Stimulated activated CD4-positive, alpha-beta T cell treated with anti-CD3 and anti-CD28 coated beads, TNF-alpha, amount 100 ng/mL, for 4 hours (primary cell): ENCODE results near the gene NEK4.
"Not testable (repeated sequence)": the region's sequence is repeated elsewhere in the genome, so short reads cannot be mapped to it uniquely, and the experiment has no call there.

Experiments used
- DNase-seq, 3 experiments: peaks; one replicate each; pipeline ENCODE4 v3.0.0-alpha.2; 2020; ENCODE audit warnings: low read depth in 3 of 3

Gene NEK4

DNA sequence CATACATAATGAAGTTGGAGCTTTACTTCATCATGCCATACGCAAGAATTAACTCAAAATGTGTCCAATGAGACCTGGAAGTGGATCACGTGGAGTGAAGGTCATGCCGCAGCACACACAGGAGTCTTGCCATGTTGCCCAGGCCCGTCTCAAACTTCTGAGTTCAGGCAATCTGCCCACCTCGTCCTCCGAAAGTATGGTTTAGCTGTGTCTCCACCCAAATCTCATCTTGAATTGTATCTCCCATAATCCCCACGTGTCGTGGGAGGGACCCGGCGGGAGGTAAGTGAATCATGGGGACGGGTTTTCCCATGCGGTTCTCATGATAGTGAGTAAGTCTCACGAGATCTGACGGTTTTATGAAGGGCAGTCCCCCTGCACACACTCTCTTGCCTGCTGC, 39.1 kb downstream of the NEK4 start:
- DNase-seq = no peak

DNA sequence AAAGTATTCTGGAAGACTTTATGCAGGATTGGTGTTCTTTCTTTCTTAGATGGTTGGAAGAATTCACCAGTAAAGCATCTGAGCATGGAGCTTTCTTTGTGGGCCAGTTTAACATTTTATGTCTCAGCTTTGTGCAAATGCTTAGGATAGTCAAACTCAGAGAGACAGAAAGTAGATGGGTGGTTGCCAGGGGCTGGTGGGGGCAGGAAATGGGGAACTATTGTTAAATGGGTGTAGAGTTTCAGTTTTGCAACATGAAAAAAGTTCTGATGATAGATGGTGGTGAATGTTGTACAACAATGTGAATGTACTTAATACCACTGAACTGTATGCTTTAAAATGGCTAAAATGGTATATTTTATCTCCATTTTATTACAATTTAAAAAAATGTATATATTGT, 40.1 kb downstream of the NEK4 start:
- DNase-seq = no peak

DNA sequence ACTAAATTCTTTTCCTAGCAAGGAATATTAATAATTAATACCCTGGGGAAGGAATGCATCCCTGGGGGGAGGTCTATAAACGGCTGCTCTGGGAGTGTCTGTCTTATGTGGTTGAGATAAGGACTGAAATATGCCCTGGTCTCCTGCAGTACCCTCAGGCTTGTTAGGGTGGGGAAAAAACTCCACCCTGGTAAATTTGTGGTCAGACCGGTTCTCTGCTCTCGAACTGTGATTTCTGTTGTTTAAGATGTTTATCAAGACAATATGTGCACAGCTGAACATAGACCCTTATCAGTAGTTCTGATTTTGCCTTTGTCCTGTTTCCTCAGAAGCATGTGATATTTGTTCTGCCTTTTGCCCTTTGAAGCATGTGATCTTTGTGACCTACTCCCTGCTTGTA, 42.0 kb downstream of the NEK4 start:
- DNase-seq = not testable (repeated sequence)

DNA sequence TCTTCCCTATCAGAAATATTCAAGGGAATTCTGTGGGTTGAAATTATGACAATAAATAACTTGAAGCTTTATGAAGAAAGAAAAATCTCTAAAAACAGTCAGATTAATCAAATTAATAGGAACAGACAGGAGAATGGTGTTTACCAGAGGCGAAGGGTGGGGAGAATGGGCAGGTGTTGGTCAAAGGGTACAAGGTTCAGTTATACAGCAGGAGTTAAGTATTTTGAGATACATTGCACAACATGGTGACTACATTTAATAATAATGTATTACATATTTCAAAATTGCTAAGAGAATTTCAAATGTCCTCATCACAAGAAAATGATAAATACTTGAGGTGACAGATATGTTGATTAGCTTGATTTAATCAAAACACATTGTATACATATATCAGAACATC, 46.2 kb downstream of the NEK4 start:
- DNase-seq = no peak

DNA sequence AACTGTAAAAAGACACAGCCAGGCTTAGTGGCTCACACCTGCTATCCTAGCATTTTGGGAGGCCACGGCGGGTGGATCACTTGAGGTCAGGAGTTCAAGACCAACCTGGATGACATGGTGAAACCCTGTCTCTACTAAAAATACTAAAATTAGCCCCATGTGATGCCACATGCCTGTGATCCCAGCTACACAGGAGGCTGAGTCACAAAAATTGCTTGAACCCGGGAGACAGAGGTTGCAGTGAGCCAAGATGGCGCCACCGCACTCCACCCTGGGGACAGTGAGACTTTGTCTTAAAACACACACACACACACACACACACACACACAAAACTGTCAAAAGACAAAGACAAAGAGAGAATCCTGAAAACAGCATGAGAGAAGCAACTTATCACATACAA, 46.8 kb downstream of the NEK4 start:
- no peak for DNase-seq

DNA sequence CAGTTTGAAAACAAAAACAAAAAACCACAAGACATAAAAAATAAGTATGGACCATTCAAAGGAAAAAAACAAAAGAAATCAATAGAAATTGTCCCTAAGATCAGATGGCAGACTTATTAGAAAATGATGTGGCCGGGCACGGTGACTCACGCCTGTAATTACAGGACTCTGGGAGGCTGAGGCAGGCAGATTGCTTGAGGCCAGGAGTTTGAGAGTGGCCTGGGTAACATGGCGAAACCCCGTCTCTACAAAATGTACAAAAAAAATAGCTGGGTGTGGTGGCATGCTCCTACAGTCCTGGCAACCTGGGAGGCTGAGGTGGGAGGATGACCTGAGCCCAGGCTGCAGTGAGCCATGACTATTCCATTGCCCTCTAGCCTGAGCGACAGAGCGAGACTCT, 48.2 kb downstream of the NEK4 start:
- DNase-seq = no peak

DNA sequence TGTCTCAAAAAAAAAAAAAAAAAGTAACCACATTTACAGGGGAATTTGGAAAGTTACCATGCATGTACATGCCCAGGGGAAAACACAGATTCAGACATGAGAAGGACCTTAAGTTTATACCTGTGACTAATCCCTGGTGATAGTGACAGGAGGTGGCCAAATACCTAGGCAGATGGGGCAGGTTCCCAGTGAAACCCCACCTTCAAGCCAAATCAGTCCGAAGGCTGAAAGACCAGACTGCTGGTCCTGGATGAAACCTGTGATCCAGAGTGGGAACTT, 49.1 kb downstream of the NEK4 start:
- no peak for DNase-seq

DNA sequence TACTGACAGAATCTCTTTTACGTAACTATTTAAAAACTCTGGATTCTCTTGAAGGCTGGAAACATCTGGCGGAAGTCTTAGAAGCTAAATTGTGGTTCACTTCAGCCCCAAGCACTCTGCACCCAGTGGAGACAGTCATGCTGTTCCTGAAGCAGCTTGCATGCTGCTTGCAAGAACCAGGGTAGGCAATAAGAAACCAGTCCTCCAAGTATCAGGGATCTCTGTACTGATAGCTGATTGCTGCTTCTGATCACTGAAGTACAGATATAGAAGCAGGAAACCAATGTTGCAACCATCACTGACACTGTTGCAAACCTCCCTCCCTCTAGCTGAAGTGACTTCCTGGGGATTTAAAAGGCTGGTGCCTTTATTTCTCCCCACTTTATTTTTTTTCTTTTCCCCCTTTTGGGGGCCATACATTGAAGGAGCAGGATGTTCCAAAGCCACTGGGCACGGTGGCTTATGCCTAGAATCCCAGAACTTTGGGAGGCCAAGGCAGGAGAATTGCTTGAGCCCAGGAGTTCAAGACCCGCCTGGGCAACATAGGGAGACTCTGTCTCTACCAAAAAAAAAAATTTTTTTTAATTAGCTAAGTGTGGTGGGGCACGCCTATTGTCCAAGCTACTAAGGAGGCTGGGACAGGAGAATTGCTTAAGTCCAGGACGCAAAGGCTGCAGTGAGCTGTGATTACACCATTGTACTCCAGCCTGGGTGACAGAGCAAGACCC, 49.6 kb downstream of the NEK4 start:
- DNase-seq = no peak

DNA sequence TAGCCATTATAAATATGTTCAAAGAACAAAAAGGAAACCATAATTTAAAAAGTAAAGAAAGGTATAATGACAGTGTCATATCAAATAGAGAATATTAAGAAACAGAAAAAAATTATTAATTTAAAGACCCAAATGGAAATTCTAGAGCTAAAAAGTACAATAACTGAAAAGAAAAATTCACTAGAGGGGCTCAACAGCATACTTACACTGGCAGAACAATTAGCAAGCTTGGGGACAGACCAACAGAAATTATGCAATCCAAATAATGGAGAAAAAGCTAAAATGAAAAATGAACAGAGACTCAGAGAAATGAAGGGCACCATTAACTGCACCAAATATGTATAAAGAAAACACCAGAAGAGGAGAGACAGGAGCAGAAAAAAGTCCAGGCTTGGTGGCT, 51.1 kb downstream of the NEK4 start:
- no peak for DNase-seq

DNA sequence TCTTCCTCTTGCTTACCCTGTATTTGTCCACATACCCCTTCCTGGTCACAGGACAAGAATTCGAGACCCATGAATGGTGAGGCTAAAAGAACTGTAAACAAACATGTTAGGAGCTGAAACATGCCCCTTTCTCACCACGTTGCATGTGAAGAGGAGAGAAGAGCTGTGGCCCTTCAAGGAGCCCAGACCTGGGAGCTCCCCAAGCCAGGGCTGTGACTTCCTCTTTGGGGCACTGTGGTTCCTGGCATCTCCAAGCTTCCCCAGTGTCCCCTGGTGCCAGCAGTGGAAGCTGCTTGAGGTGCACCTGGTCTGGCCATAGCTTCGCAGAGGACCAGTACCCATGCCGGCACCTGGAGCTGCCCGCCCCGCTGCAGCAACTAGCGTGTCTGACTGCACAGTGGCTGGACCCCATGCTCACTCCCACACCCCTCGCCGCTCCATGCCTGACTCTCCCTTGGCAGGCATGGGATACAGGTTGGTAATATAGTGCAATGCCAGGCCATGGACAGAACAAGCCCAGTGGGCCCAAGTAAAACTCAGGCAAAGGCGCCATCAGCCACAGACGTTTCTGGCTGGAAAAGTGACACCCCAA, 54.9 kb downstream of the NEK4 start:
- no peak for DNase-seq

DNA sequence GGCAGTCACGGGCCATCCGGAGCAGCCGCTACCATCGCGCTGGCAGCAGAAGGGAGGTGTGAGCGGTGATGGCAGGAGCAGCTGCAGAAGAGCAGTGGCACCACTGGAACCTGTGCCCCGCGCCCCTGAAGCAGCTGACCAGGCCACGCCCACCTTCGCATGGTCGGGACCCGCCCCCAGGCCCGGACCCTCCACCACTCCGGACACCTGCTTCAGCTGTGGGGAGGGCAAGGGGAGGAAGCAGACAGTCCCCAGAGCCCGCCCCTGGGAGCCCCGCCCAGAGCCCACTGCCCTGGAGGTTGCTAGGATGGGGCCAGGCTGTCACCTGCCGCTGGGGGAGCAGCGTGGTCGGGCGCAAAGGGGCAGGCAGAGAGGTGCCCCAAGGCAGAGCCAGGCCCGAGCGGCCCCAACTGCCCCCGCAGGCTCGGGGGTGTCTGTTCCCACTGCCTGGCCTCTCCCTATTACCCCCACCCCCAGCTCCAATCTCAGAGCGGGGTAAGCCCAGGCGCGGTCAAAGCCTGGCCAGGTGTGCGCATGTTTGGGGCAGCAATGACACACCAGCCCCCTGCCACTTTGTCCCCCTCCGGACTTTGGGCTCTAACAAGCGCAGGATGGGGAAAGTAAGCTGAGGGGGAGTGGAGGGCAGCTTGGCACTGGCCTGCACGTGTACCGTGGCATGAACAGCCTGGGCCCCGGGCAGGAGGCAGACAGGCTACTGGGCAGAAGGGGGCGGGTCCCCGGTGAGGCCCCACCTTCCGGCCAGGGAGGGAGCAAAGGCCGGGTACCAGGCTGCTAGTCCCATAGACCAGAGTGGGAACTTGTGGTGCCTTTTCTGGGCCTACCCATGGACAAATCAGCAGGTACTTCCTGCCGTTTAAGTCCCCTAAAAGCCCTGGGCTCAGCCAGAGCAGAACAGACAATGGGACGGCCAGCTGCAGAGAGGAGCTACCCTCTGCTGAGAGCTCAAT, 56.1 kb downstream of the NEK4 start:
- DNase-seq = no peak

DNA sequence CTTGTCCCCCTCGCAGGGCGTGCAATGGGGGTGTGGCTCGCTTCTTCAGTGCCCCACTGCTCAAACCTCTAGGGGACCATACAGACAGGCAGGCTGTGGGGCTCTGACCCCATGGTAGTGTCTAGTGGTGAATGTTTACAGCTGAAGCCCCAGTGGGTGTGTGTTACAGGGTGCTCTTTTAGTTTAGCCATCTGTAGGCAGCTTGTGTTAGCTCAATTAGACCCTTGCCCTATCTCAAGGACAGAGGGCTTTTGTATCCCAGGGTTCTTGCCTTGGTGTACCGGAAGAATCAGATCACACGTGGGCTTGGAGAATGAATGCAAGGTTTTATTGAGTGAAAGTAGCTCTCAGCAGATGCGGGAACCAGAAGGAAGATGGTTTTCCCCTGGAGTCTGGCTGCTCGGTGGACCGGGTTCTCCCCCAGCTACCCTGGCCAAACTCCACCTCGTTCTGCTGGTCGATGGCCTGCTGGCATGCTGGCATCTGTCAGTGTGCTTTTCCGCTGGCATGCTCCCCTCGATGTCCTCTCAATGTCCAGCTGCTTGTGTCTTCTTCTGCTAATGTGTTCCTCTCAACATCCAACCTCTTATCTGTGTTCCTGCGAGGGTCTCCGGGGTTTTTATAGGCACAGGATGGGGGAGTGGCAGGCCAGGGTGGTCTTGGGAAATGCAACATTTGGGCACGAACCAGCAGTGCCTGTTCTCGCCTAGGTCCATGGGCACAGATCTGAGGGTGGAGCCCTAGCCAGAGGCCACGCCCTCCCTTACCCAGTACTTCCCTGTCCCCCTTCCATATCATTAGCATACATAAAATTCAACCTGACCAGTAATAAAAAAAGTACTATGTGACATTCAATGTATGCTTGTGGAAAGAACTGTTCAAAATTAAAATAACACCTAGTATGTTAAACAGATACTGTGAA, 58.2 kb downstream of the NEK4 start:
- no peak for DNase-seq

DNA sequence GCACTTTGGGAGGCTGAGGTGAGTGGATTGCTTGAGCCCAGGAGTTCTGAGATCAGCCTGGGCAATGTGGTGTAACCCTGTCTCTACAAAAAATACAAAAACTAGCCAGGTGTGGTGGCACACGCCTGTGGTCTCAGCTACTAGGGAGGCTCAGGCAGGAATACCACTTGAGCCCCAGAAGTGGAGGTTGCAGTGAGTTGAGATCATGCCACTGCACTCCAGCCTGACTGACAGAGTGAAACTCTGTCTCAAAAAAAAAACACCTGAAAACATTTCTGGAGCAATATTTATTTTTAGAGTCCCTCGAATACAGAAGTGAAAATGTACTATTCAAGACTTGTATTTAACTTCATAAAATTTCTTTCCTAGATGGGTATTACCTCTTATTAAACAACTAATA, 60.2 kb downstream of the NEK4 start:
- DNase-seq = no peak

DNA sequence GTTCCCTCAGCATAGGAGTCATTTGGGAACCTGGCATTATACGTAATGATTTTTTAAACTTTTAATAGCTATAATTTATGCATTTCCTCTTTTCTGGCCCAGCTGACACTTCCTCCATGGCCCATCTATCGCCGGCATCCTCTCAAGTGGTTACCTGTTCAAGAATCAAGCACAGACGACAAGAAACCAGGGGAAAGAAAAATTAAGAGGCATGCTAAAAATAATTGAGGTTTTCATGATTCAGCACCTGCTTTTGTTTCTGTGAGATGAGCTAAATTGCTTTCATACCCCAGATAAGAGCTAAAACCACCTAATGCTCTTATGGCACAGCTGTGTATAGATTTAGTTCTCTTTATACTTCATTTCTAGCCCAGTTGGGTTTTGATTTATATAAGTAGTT, 63.2 kb downstream of the NEK4 start:
- DNase-seq = no peak

DNA sequence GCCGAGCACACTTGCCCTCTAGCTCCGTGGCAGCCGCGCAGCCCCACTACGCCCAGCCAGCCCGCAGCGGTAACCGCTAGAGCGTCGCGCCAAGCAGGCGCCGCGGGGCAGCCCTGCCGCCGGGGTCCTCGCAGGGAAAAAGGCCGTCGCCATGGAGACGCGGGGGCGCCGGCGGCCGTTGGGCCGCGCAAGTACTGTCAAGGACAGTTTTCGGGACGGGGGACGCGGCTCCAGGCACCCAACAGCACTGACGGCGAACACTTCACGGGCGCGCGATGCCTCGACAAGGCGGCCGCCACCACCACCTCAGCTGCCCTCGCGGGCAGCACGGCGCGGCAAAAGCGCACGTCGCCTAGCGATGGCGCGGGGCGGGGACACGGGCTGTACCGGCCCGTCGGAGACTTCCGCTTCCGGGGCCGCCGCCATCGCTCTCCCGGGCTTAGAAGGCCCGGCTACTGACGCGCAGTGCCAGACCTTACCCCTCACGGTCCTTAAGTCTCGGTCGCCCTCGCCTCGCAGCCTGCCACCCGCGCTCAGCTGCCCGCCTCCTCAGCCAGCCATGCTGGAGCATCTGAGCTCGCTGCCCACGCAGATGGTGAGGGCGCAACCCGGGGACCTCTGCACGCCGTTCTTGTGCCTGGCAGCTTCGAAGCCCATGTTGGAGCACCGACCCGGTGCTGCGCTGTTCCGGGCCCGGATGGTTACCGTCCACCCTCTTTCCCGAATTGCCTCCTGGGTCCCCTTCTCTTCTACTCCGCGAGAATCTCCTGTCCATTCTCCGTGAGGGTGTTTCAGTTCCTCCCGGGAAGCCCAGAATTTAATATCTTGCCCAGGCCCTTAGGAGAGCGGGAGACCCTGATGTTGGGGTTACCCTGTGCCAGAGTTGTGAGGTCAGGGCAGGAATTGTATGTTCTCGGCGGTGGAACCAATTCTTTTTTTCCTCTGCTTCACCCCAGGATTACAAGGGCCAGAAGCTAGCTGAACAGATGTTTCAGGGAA, 64.8 kb downstream of the NEK4 start, which contains the start of the genes GLT8D1 and SPCS1:
Gene GLT8D1 (minus strand): TSS at position 104 of the 999 bp plus-strand sequence. CDS start 5,331 bp downstream, outside the sequence.
Gene SPCS1 (plus strand): TSS at position 419 of the 999 bp plus-strand sequence. CDS start 141 bp downstream, at position 560.
- peak; percentile 66 to 78 (median 73) for DNase-seq

DNA sequence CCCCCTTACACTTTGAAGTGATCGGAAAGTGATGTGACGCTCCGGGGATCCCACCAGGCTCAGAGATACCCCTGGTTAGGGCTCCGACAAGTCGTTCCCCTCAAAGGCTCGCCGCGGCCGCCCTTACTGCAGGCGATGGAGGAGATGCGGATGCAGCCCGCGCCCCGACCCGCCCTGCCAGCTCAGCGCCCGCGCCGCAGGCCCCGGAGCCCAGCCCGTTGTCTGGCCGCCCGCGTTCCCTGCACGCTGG, 65.4 kb downstream of the NEK4 start:
- no peak for DNase-seq

DNA sequence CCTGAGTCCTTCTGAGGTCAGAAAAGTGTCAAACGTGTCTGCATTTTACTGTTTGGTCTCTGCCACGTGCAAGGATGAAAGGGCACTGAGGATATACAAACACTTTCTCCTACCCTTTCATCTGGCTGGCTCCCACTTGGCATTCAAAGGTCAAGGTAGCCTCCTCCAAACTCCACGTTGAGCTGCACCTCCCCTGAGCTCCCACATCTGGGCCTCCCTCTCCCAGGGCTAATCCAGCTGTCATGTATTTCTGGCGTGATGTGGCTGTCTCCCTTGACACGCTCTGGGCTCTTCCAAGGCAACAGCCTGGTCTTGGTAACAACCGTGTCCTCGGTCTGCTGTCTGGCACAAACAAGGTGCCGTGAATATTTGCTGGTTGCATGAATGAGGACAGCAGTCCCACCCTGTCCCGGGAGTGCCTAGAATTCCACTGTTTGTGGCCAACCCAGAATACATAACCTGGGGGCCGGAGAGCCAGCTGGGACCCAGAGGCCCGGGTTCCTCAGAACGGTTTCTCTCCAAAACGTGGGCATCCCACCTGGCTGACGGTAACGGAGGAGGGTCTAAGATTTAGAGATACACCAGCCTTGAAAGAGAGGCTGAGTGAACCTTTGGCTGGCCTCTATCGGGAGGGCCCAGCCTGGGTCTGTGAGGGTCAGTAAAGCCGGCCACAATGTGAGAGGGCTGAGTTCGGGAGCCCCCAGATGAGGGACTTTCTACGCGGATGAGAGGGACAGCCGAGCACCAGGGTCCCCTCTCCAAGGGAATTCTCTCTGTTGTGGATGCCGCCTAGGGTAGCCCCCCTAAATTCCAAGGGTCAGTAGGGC, 65.9 kb downstream of the NEK4 start:
- DNase-seq = no peak

DNA sequence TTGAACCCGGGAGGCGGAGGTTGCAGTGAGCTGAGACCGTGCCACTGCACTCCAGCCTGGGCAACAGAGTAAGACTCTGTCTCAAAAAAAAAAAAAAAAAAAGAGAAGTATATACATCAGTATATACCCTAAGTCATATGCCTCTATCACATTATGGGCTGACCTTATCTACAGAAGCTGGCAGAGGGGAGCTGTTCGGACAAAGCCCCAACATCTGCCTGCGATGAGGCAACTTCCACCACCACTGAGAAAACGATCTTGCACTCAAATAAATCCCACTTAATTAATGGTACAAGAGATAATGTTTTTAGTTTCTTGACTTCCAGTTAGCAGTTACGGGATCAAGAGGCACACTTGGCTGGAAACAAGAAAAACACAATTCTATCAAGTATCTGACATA, 67.4 kb downstream of the NEK4 start:
- DNase-seq = no peak

DNA sequence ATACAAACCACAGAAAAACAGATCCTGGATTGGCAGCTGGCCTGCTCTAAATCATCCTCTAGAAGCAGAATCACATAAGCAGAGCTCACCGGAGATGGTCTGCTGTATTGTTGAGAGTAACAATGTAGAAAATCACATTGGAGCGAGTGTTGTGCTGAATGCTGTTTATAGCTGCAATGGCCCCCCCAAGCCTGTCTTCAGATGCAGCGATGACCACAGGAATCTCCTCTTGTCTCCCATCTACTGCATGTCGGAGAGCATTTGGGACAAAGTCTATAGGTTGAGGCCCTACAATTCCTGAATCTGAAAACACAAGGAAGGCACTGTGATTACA, 73.1 kb downstream of the NEK4 start:
- DNase-seq = no peak
